Measurements from ENCODE around the gene PRKCH.

DNA sequence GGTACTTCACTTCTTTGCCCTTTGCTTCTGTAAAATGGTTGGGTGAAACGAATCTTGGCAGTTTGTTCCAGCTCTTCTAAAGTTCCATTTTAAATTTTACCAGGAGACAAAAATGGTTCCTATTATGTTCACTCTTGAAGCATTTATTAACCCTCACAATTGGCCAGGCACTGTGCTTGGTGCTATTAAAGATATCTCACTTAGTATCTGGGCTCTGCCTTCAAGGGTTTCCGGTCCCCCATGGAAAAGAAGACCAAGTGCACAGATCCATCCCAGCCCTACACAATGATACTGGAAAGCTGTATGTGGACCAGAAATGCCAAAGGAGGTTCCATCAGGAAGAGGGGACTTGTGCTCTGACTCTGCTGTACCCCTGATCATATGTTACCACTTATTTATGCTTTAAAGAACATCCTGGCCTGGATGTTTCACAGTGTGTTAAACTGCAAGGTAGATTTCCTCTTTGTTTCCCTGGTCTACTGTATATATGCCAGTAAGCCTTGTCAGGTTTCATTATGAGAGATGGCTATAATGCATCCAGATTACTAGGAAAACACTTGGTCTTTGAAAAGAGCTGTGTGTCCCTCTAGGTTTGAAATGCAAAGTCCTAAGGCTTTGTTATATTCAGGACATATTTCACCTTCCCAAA is 154.8 kb downstream of the PRKCH start:
- TF ChIP-seq, protein P1, sequence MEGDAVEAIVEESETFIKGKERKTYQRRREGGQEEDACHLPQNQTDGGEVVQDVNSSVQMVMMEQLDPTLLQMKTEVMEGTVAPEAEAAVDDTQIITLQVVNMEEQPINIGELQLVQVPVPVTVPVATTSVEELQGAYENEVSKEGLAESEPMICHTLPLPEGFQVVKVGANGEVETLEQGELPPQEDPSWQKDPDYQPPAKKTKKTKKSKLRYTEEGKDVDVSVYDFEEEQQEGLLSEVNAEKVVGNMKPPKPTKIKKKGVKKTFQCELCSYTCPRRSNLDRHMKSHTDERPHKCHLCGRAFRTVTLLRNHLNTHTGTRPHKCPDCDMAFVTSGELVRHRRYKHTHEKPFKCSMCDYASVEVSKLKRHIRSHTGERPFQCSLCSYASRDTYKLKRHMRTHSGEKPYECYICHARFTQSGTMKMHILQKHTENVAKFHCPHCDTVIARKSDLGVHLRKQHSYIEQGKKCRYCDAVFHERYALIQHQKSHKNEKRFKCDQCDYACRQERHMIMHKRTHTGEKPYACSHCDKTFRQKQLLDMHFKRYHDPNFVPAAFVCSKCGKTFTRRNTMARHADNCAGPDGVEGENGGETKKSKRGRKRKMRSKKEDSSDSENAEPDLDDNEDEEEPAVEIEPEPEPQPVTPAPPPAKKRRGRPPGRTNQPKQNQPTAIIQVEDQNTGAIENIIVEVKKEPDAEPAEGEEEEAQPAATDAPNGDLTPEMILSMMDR (CRISPR knock-in tag; IDR thresholded peaks at IDR 0.05), result no peak
- TF ChIP-seq, protein P2, sequence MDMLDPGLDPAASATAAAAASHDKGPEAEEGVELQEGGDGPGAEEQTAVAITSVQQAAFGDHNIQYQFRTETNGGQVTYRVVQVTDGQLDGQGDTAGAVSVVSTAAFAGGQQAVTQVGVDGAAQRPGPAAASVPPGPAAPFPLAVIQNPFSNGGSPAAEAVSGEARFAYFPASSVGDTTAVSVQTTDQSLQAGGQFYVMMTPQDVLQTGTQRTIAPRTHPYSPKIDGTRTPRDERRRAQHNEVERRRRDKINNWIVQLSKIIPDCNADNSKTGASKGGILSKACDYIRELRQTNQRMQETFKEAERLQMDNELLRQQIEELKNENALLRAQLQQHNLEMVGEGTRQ (IDR thresholded peaks at IDR 0.05; ENCODE audit: low read depth, low read length), result no peak
- TF ChIP-seq, protein P2 (CRISPR knock-in tag; IDR thresholded peaks at IDR 0.05; ENCODE audit: borderline replicate concordance), result no peak
- TF ChIP-seq EZH2 (conservative IDR thresholded peaks at IDR 0.05; ENCODE audit: low read depth, low read length), result no peak
- TF ChIP-seq ZNF24 (IDR thresholded peaks at IDR 0.05), result no peak
- TF ChIP-seq SMARCC2 (IDR thresholded peaks at IDR 0.05), result no peak
- TF ChIP-seq EP300 (IDR thresholded peaks at IDR 0.05; ENCODE audit: low read depth in 2 of 2, low read length in 2 of 2), result no peak
- no peak for TF ChIP-seq EP300 (CRISPR knock-in tag; IDR thresholded peaks at IDR 0.05; ENCODE audit: borderline replicate concordance)
